A673 (cell line): ENCODE results near the gene SDCBP2. TPM values are rescaled to one million over a fixed set of nuclear protein-coding genes. Genes with fewer than 3 reads are reported as not detected.

Experiments used
- BruUV-seq: library from RNA; stranded (reverse); fragments of 400-500 nt; replicated peaks from 2 replicates; lab custom pipeline; 2021; lab: Mats Ljungman, UMichigan
- CTCF ChIA-PET: fragments of 300-600 bp; sonication (Branson Sonifier 250); formaldehyde crosslinking; loops from one replicate; lab custom pipeline; 2022; ENCODE audit warnings: antibody characterized with exemption; lab: Charles Lee
- POLR2A ChIA-PET: fragments of 300-600 bp; sonication (Branson Sonifier 250); formaldehyde crosslinking; loops from one replicate; lab custom pipeline; 2022; ENCODE audit warnings: antibody characterized with exemption; ENCODE audit not compliant: low non-redundant PET; lab: Charles Lee
- DNase-seq: peaks from one replicate; pipeline ENCODE4 v3.0.0-alpha.2; 2015; ENCODE audit warnings: low spot score
- H3K27ac ChIP-seq: fragments of 200-600 bp; sonication (generic); 2 replicates; pipeline ENCODE4 v1.5.1; 2016; ENCODE audit warnings: mixed run types, low read depth, mild to moderate bottlenecking, mixed read lengths, antibody characterized with exemption, low read length; ENCODE audit not compliant: poor library complexity, severe bottlenecking
- H3K27me3 ChIP-seq: fragments of 200-600 bp; sonication (generic); replicated peaks from 2 replicates; pipeline ENCODE4 v1.6.1; 2017; ENCODE audit warnings: mixed run types, low read depth, mild to moderate bottlenecking, mixed read lengths, antibody characterized with exemption, low read length; ENCODE audit not compliant: insufficient read depth, poor library complexity
- H3K36me3 ChIP-seq: fragments of 200-600 bp; sonication (generic); 2 replicates; pipeline ENCODE4 v1.6.1; 2016; ENCODE audit warnings: mixed run types, mild to moderate bottlenecking, mixed read lengths, antibody characterized with exemption, low read length; ENCODE audit not compliant: insufficient read depth, poor library complexity, severe bottlenecking
- H3K4me1 ChIP-seq: fragments of 200-600 bp; sonication (generic); 2 replicates; pipeline ENCODE4 v1.6.1; 2017; ENCODE audit warnings: mixed run types, mild to moderate bottlenecking, mixed read lengths, antibody characterized with exemption, low read length; ENCODE audit not compliant: insufficient read depth, poor library complexity, severe bottlenecking
- H3K4me3 ChIP-seq: fragments of 200-600 bp; sonication (generic); 2 replicates; pipeline ENCODE4 v1.5.1; 2016; ENCODE audit warnings: low read depth, mixed run types, mild to moderate bottlenecking, mixed read lengths, low read length; ENCODE audit not compliant: poor library complexity, severe bottlenecking
- H3K9me3 ChIP-seq: fragments of 200-600 bp; sonication (generic); 2 replicates; pipeline ENCODE4 v1.6.1; 2016; ENCODE audit warnings: mixed run types, low read depth, mild to moderate bottlenecking, mixed read lengths, antibody characterized with exemption, low read length; ENCODE audit not compliant: poor library complexity, severe bottlenecking
- EZH2 ChIP-seq: fragments of 200-600 bp; sonication (generic); IDR thresholded peaks from 2 replicates; pipeline ENCODE4 v1.6.1; 2017; ENCODE audit warnings: borderline replicate concordance, low read depth, mild to moderate bottlenecking, mixed read lengths, antibody characterized with exemption, low read length; ENCODE audit not compliant: poor library complexity, severe bottlenecking
- intact Hi-C: fragments of 100-400 bp; cut with micrococcal nuclease; formaldehyde crosslinking; loops from one replicate; pipeline ENCODE4 v1.10.0; 2022; ENCODE audit not compliant: unreplicated experiment
- total RNA-seq: library from RNA; stranded (reverse); gene quantifications from 2 replicates; pipeline ENCODE4 v1.2.3, GENCODE V29; 2021
- TF ChIP-seq, protein P1 (sequence below): fragments of 300-800, 200-600 bp; sonication (generic); conservative IDR thresholded peaks from 2 replicates; pipeline ENCODE4 v1.5.1; 2017; ENCODE audit warnings: low read depth, mild to moderate bottlenecking, antibody characterized with exemption, low read length, moderate library complexity, mixed read lengths

The SDCBP2 gene
- total RNA-seq, 1 experiment from 2014 or later: 3.5 TPM

DNA sequence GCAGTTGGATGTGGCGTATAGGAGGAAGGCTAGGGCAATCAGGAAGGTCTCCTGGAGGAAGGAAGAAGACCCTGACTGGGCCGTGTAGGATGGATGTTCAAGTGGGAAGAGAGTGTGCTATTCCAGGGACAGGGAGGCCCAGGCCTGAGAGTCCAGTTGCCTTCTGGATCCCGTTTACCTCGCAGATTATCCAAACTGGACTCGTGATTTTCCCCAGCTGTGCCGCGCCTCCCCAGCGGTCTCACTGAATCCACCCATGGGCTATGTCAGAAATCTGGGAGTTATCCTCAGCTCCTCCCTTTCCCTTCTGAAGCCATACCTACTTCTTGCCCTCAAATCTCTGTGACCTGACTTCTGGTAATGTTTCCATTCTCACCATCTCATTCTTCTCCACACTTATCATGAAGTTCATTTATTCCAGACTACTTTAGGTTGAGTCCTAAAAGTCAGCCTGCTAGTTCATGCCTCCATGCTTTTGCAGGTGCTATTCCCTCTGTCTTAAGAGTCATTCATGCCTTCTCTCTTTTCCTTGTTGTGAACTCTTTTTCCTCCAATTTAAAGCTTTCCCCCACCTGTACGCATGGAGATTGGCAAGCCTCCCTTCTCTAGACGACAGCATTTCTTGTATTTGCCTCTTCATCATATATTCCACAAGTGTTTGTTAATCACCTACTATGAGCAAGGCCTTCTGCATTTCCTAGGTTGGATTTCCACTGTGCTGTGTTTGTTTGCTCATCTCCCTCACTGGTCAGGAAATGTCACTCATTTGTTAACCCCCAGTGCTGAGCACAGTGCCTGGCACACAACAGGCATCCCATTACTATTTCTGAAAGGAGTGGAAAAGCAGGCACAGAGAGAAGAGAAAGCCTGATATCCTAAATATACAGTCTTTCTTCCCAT is 2.7 kb downstream of the SDCBP2 start:
- BruUV-seq: TSS peak; percentile 58
- Histone ChIP-seq H3K27me3 (no peaks in the 10 kb centered on the region), H3K36me3 (peaks cover 4% of the 10 kb centered on the region), H3K9me3 (no peaks in the 10 kb centered on the region), H3K27ac (peak overlapping the region; percentile 95), H3K4me3 (peak overlapping the region; percentile 65), H3K4me1 (peaks cover 29% of the 10 kb centered on the region)
- no peak for DNase-seq
- ChIA-PET CTCF (interaction anchor here (0.6 kb wide), 1 partner anchor 831 kb away, joined by 5 read pairs; no protein-coding TSS in a partner anchor), POLR2A (no interaction called here)
- TF ChIP-seq, protein P1, sequence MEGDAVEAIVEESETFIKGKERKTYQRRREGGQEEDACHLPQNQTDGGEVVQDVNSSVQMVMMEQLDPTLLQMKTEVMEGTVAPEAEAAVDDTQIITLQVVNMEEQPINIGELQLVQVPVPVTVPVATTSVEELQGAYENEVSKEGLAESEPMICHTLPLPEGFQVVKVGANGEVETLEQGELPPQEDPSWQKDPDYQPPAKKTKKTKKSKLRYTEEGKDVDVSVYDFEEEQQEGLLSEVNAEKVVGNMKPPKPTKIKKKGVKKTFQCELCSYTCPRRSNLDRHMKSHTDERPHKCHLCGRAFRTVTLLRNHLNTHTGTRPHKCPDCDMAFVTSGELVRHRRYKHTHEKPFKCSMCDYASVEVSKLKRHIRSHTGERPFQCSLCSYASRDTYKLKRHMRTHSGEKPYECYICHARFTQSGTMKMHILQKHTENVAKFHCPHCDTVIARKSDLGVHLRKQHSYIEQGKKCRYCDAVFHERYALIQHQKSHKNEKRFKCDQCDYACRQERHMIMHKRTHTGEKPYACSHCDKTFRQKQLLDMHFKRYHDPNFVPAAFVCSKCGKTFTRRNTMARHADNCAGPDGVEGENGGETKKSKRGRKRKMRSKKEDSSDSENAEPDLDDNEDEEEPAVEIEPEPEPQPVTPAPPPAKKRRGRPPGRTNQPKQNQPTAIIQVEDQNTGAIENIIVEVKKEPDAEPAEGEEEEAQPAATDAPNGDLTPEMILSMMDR: no peak
- no peak for TF ChIP-seq EZH2
- intact Hi-C loops: no loop called here

GRCh38 chr20:1325173-1326030 is 3.5 kb downstream of the SDCBP2 start:
- POLR2A ChIA-PET: no interaction called here
- TF ChIP-seq EZH2: no peak
- TF ChIP-seq, protein P1: no peak
- intact Hi-C loops: loop anchor here (2.0 kb wide), 1 partner anchor 67 kb away; the partner anchor contains the start of gene FKBP1A
- DNase-seq: peak; percentile 98
- BruUV-seq: no TSS peak
- Histone ChIP-seq H3K27ac (peak overlapping the region; percentile 95), H3K4me1 (peaks cover 29% of the 10 kb centered on the region), H3K36me3 (peaks cover 4% of the 10 kb centered on the region), H3K27me3 (no peaks in the 10 kb centered on the region), H3K4me3 (peak overlapping the region; percentile 65), H3K9me3 (no peaks in the 10 kb centered on the region)
- CTCF ChIA-PET: interaction anchor here (0.6 kb wide), 1 partner anchor 832 kb away, joined by 5 read pairs; no protein-coding TSS in a partner anchor

DNA sequence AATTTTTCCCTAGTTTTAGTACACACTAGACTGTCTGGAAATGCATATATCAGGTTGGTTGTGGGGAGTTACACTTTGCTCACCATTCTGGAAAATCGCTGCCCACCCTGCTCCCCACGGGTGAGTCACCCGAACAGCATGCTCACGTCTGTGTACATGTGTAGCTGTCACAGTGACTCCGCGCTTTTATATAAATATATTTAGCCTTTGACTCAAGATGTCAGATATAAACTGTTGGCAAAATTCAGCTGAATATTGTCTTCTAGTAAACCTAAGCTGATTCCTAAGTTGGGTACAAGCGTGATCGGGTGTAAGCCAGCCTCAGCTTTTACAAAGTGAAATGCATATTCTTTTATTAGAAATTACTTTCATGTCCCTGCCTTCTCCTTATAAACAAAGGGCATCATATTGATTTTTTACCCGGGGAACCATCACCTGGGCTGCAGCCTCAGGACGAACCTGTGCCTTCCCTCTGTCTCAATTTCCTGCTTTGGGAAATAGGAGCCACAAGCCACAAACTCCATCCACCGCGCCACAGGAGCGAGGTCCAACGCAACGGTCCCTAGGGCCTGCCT is 4.3 kb downstream of the SDCBP2 start:
- POLR2A ChIA-PET: no interaction called here
- Histone ChIP-seq H3K9me3 (no peaks in the 10 kb centered on the region), H3K4me1 (peaks cover 24% of the 10 kb centered on the region), H3K27me3 (no peaks in the 10 kb centered on the region), H3K36me3 (peaks cover 4% of the 10 kb centered on the region), H3K27ac (peak overlapping the region; percentile 95), H3K4me3 (peak overlapping the region; percentile 65)
- BruUV-seq: TSS peak; percentile 84
- CTCF ChIA-PET: no interaction called here
- TF ChIP-seq, protein P1: no peak
- TF ChIP-seq EZH2: no peak
- intact Hi-C loops: loop anchor here (2.0 kb wide), 1 partner anchor 68 kb away; the partner anchor contains the start of gene FKBP1A
- no peak for DNase-seq
